IMR-90 (cell line): Measurements from ENCODE around the gene F2. TPM values are rescaled to one million over a fixed set of nuclear protein-coding genes. Genes with fewer than 3 reads are reported as not detected.

Experiments used
- ATAC-seq: fragments of 200-7000 bp; cut with Tn5 transposase; 2 replicates; pipeline ENCODE4 v1.9.1; 2020; ENCODE audit warnings: low read depth, mild to moderate bottlenecking, moderate library complexity
- BruUV-seq: library from RNA; stranded (reverse); fragments of 400-500 nt; replicated peaks from 2 replicates; lab custom pipeline; 2021; lab: Mats Ljungman, UMichigan
- CTCF ChIA-PET: fragments of 300-600 bp; formaldehyde crosslinking; extraction: SDS; loops from one replicate; lab custom pipeline; 2021; ENCODE audit warnings: antibody characterized with exemption; lab: Yijun Ruan, JAX
- POLR2A ChIA-PET: fragments of 300-600 bp; sonication (Branson Sonifier 250); formaldehyde crosslinking; loops from one replicate; lab custom pipeline; 2022; ENCODE audit warnings: antibody characterized with exemption; ENCODE audit not compliant: unreplicated experiment; lab: Charles Lee
- DNase-seq: peaks from one replicate; pipeline ENCODE4 v3.0.0; 2013
- H2AFZ ChIP-seq: replicated peaks from 2 replicates; pipeline ENCODE3; 2013; ENCODE audit warnings: low read length, mild to moderate bottlenecking; ENCODE audit not compliant: poor library complexity
- H2AK5ac ChIP-seq: 2 replicates; pipeline ENCODE4 v1.6.1; 2013; ENCODE audit warnings: low read depth, low read length, inconsistent platforms
- H2AK9ac ChIP-seq: replicated peaks from 2 replicates; pipeline ENCODE3; 2013; ENCODE audit warnings: mild to moderate bottlenecking, low read depth, low read length, moderate library complexity; ENCODE audit not compliant: poor library complexity
- H2BK120ac ChIP-seq: 2 replicates; pipeline ENCODE4 v1.6.1; 2013; ENCODE audit warnings: low read depth, low read length, inconsistent platforms
- H2BK15ac ChIP-seq: 3 replicates; pipeline ENCODE4 v1.6.1; 2013; ENCODE audit warnings: low read depth, low read length, inconsistent platforms
- H2BK20ac ChIP-seq: 2 replicates; pipeline ENCODE4 v1.6.1; 2013; ENCODE audit warnings: low read depth, mild to moderate bottlenecking, inconsistent platforms, low read length, moderate library complexity
- H2BK5ac ChIP-seq: 2 replicates; pipeline ENCODE4 v1.6.1; 2013; ENCODE audit warnings: mild to moderate bottlenecking, low read depth, low read length, inconsistent platforms; ENCODE audit not compliant: poor library complexity, severe bottlenecking
- H3K14ac ChIP-seq: replicated peaks from 2 replicates; pipeline ENCODE4 v1.6.1; 2013; ENCODE audit warnings: low read depth, low read length, inconsistent platforms
- H3K18ac ChIP-seq: 2 replicates; pipeline ENCODE4 v1.6.1; 2013; ENCODE audit warnings: low read depth, low read length, control low read depth
- H3K23ac ChIP-seq: 2 replicates; pipeline ENCODE4 v1.6.1; 2013; ENCODE audit warnings: low read depth, low read length, inconsistent platforms
- H3K27ac ChIP-seq: 2 replicates; pipeline ENCODE4 v1.5.1; 2013; ENCODE audit warnings: mild to moderate bottlenecking, control low read depth, low read length; ENCODE audit not compliant: insufficient read depth
- H3K27me3 ChIP-seq: 2 replicates; pipeline ENCODE4 v1.6.1; 2013; ENCODE audit warnings: low read length; ENCODE audit not compliant: control insufficient read depth, insufficient read depth
- H3K36me3 ChIP-seq: 2 replicates; pipeline ENCODE4 v1.6.1; 2013; ENCODE audit warnings: low read length, mixed read lengths; ENCODE audit not compliant: control insufficient read depth, insufficient read depth
- H3K4ac ChIP-seq: 2 replicates; pipeline ENCODE4 v1.6.1; 2013; ENCODE audit warnings: low read depth, low read length, inconsistent platforms
- H3K4me1 ChIP-seq: 2 replicates; pipeline ENCODE4 v1.6.1; 2013; ENCODE audit warnings: low read length, mixed read lengths; ENCODE audit not compliant: control insufficient read depth, insufficient read depth
- H3K4me2 ChIP-seq: 2 replicates; pipeline ENCODE4 v1.6.1; 2013; ENCODE audit warnings: low read depth, mild to moderate bottlenecking, control low read depth, low read length, moderate library complexity
- H3K4me3 ChIP-seq: 2 replicates; pipeline ENCODE4 v1.5.1; 2013; ENCODE audit warnings: low read depth, mild to moderate bottlenecking, control low read depth, low read length, moderate library complexity; ENCODE audit not compliant: insufficient read depth
- H3K56ac ChIP-seq: 2 replicates; pipeline ENCODE4 v1.6.1; 2013; ENCODE audit warnings: low read length, inconsistent platforms; ENCODE audit not compliant: insufficient read depth; ENCODE audit errors: extremely low read depth
- H3K79me1 ChIP-seq, 2 experiments: 2 replicates each; pipeline ENCODE4 v1.6.1; 2013; ENCODE audit warnings: low read length in 2 of 2, inconsistent platforms in 1 of 2, low read depth in 1 of 2
- H3K9ac ChIP-seq: 2 replicates; pipeline ENCODE4 v1.6.1; 2013; ENCODE audit warnings: low read depth, low read length, control low read depth
- H3K9me1 ChIP-seq: 2 replicates; pipeline ENCODE4 v1.6.1; 2013; ENCODE audit warnings: low read length, inconsistent platforms; ENCODE audit not compliant: insufficient read depth
- H3K9me3 ChIP-seq: 2 replicates; pipeline ENCODE4 v1.6.1; 2013; ENCODE audit warnings: low read length; ENCODE audit not compliant: control insufficient read depth, insufficient read depth
- H4K20me1 ChIP-seq: 2 replicates; pipeline ENCODE4 v1.6.1; 2013; ENCODE audit warnings: low read length, inconsistent platforms; ENCODE audit not compliant: insufficient read depth
- H4K5ac ChIP-seq: 2 replicates; pipeline ENCODE4 v1.6.1; 2013; ENCODE audit warnings: mild to moderate bottlenecking, low read depth, low read length, control low read depth
- H4K8ac ChIP-seq, 2 experiments: 2 replicates each; pipeline ENCODE4 v1.6.1; 2013; ENCODE audit warnings: low read depth in 2 of 2, low read length in 2 of 2, control low read depth in 1 of 2, inconsistent platforms in 1 of 2
- H4K91ac ChIP-seq: 2 replicates; pipeline ENCODE4 v1.6.1; 2013; ENCODE audit warnings: low read depth, low read length, inconsistent platforms; ENCODE audit not compliant: insufficient read depth
- CHD1 ChIP-seq: IDR thresholded peaks from 2 replicates; pipeline ENCODE4 v1.6.1; 2012; ENCODE audit warnings: low read depth, low read length, improper control_type of control experiment
- FOS ChIP-seq: fragments of 150-350 bp; IDR thresholded peaks from 2 replicates; pipeline ENCODE4 v1.6.1; 2016; ENCODE audit warnings: low read depth, low read length
- MAFK ChIP-seq: IDR thresholded peaks from 2 replicates; pipeline ENCODE4 v1.6.1; 2012; ENCODE audit warnings: low read depth, low read length, improper control_type of control experiment
- NFE2L2 ChIP-seq: fragments of 150-350 bp; IDR thresholded peaks from 2 replicates; pipeline ENCODE4 v1.6.1; 2016; ENCODE audit warnings: low read depth, mild to moderate bottlenecking, low read length
- RCOR1 ChIP-seq: IDR thresholded peaks from 2 replicates; pipeline ENCODE4 v1.6.1; 2012; ENCODE audit warnings: mild to moderate bottlenecking, low read length, improper control_type of control experiment; ENCODE audit not compliant: insufficient replicate concordance
- RFX5 ChIP-seq: IDR thresholded peaks from 2 replicates; pipeline ENCODE4 v1.8.0; 2012; ENCODE audit warnings: low read depth, mild to moderate bottlenecking, low read length, moderate library complexity
- SMC3 ChIP-seq: fragments of 150-350 bp; IDR thresholded peaks from 2 replicates; pipeline ENCODE4 v1.6.1; 2016; ENCODE audit warnings: low read depth, mild to moderate bottlenecking, antibody characterized with exemption, low read length, moderate library complexity
- USF2 ChIP-seq: fragments of 150-350 bp; IDR thresholded peaks from 2 replicates; pipeline ENCODE4 v1.6.1; 2017; ENCODE audit warnings: mild to moderate bottlenecking, antibody characterized with exemption, low read length, low read depth
- WGBS, 2 experiments: methylation state at CpG; one replicate each; pipeline versions ENCODE4 v1.1.5 to v1.1.7; 2013; ENCODE audit warnings: missing lambda C conversion rate in 2 of 2; ENCODE audit not compliant: insufficient read length in 1 of 2; ENCODE audit errors: extremely low coverage in 2 of 2; 5-methylcytosine and 5-hydroxymethylcytosine counted together
- dilution Hi-C: fragments of 300-500 bp; cut with HindIII; formaldehyde crosslinking; loops from one replicate; pipeline ENCODE4 v1.14.3; 2018; ENCODE audit warnings: low sequenced_read_pairs; ENCODE audit not compliant: unreplicated experiment
- in situ Hi-C: fragments of 300-500 bp; cut with MboI; formaldehyde crosslinking; loops from 3 replicates; pipeline ENCODE4 v1.14.3; 2019; ENCODE audit warnings: low sequenced_read_pairs, inconsistent platforms, mixed read lengths
- intact Hi-C: fragments of 100-400 bp; cut with micrococcal nuclease; formaldehyde crosslinking; loops from 2 replicates; pipeline ENCODE4 v1.10.0; 2022
- polyA plus RNA-seq, 3 experiments: library from polyadenylated mRNA; depleted of rRNA; stranded (reverse); fragments of >200 nt; gene quantifications; 2 replicates each; pipeline ENCODE4 v1.2.3, GENCODE V29; 2012; ENCODE audit warnings: low replicate concordance in 1 of 3
- total RNA-seq: library from RNA; depleted of rRNA; stranded (reverse); fragments of >200 nt; gene quantifications from 2 replicates; pipeline ENCODE4 v1.2.3, GENCODE V29; 2012
- TF ChIP-seq, protein P1 (sequence below): conservative IDR thresholded peaks from 2 replicates; pipeline ENCODE4 v1.5.1; 2012; ENCODE audit warnings: mild to moderate bottlenecking, low read depth, low read length, improper control_type of control experiment
- TF ChIP-seq, protein P2 (sequence below): fragments of 150-350 bp; IDR thresholded peaks from 2 replicates; pipeline ENCODE4 v1.6.1; 2016; ENCODE audit warnings: low read depth, mild to moderate bottlenecking, low read length, moderate library complexity, borderline replicate concordance

F2 gene
- total and polyA plus RNA-seq, 2 of the 4 experiments (the other 2 are of a cell fraction), result not detected

GRCh38 chr11:46761807-46762206 is 42.8 kb downstream of the F2 start:
- H3K9me1 ChIP-seq, result no peaks in the 10 kb centered on the region
- H3K79me1 ChIP-seq, result peaks cover 5 to 13% of the 10 kb centered on the region in 2 experiments; a peak in 2 of 4 replicates
- in situ Hi-C loops, result no loop called here
- H2BK5ac ChIP-seq, result no peak overlapping the region
- H3K4me1 ChIP-seq, result no peaks in the 10 kb centered on the region
- TF ChIP-seq FOS (no peak), NFE2L2 (no peak), CHD1 (no peak), RCOR1 (no peak), RFX5 (no peak), MAFK (no peak), USF2 (no peak), SMC3 (no peak)
- TF ChIP-seq, protein P1, sequence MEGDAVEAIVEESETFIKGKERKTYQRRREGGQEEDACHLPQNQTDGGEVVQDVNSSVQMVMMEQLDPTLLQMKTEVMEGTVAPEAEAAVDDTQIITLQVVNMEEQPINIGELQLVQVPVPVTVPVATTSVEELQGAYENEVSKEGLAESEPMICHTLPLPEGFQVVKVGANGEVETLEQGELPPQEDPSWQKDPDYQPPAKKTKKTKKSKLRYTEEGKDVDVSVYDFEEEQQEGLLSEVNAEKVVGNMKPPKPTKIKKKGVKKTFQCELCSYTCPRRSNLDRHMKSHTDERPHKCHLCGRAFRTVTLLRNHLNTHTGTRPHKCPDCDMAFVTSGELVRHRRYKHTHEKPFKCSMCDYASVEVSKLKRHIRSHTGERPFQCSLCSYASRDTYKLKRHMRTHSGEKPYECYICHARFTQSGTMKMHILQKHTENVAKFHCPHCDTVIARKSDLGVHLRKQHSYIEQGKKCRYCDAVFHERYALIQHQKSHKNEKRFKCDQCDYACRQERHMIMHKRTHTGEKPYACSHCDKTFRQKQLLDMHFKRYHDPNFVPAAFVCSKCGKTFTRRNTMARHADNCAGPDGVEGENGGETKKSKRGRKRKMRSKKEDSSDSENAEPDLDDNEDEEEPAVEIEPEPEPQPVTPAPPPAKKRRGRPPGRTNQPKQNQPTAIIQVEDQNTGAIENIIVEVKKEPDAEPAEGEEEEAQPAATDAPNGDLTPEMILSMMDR, result no peak
- TF ChIP-seq, protein P2, sequence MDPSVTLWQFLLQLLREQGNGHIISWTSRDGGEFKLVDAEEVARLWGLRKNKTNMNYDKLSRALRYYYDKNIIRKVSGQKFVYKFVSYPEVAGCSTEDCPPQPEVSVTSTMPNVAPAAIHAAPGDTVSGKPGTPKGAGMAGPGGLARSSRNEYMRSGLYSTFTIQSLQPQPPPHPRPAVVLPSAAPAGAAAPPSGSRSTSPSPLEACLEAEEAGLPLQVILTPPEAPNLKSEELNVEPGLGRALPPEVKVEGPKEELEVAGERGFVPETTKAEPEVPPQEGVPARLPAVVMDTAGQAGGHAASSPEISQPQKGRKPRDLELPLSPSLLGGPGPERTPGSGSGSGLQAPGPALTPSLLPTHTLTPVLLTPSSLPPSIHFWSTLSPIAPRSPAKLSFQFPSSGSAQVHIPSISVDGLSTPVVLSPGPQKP, result no peak
- no peak overlapping the region for H2BK120ac ChIP-seq
- dilution Hi-C loops, result no loop called here
- intact Hi-C loops, result no loop called here
- no peak overlapping the region for H3K27ac ChIP-seq
- no peak overlapping the region for H3K9ac ChIP-seq
- H3K27me3 ChIP-seq, result no peaks in the 10 kb centered on the region
- H3K14ac ChIP-seq, result no peak overlapping the region
- no peak overlapping the region for H3K56ac ChIP-seq
- BruUV-seq, result no TSS peak
- H3K4me2 ChIP-seq, result no peak overlapping the region
- H4K5ac ChIP-seq, result no peak overlapping the region
- no peak overlapping the region for H2AK9ac ChIP-seq
- WGBS, 2 experiments, result no CpG with 5 or more reads among the region's 4 CpGs
- H2AK5ac ChIP-seq, result no peak overlapping the region
- no peaks in the 10 kb centered on the region for H3K9me3 ChIP-seq
- no peak overlapping the region for H2BK20ac ChIP-seq
- POLR2A ChIA-PET, result interaction anchor here (0.6 kb wide), 1 partner anchor 24 kb away, joined by 4 read pairs; no protein-coding TSS in a partner anchor
- ATAC-seq (no peak), DNase-seq (no peak)
- no peak overlapping the region for H4K8ac ChIP-seq
- H3K23ac ChIP-seq, result no peak overlapping the region
- H3K4ac ChIP-seq, result no peak overlapping the region
- CTCF ChIA-PET, result interaction anchor here (0.6 kb wide), 2 partner anchors 22 to 945 kb away, joined by 3 to 5 read pairs; no protein-coding TSS in a partner anchor
- no peak overlapping the region for H2AFZ ChIP-seq
- peaks cover 37% of the 10 kb centered on the region for H3K36me3 ChIP-seq
- H3K18ac ChIP-seq, result no peak overlapping the region
- no peak overlapping the region for H3K4me3 ChIP-seq
- no peak overlapping the region for H2BK15ac ChIP-seq
- H4K91ac ChIP-seq, result no peak overlapping the region
- no peaks in the 10 kb centered on the region for H4K20me1 ChIP-seq
